Measurements from ENCODE around the gene AMHR2. TPM values are rescaled to one million over a fixed set of nuclear protein-coding genes. Genes with fewer than 3 reads are reported as not detected.
A peak's percentile ranks its signal among the peaks of the same experiment; 100 is the strongest.
"Not testable (repeated sequence)": the region's sequence is repeated elsewhere in the genome, so short reads cannot be mapped to it uniquely, and the experiment has no call there.

The AMHR2 gene
- total RNA-seq, 1 donor from 2014 or later, result 0.46 TPM

DNA sequence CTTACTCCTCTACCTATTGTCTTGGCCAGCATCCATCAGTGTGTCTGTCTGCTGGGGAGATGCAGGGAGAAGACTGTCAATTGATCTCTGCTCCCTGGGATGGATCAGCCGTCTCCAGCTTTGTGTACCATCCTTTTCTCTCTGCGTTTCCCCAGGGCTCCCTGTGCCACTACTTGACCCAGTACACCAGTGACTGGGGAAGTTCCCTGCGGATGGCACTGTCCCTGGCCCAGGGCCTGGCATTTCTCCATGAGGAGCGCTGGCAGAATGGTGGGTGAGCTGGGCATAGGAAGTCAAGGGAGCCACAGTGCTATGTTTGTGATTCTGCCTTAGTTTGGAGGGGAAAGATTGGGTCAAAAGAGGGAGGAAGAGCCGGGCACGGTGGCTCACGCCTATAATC lies 5.1 kb downstream of the AMHR2 start:
- ATAC-seq, result no peak
- H3K4me3 ChIP-seq, result no peak overlapping the region
- H3K27me3 ChIP-seq, result no peaks in the 10 kb centered on the region
- H3K36me3 ChIP-seq, result no peaks in the 10 kb centered on the region
- H3K27ac ChIP-seq, result no peak overlapping the region
- H3K4me1 ChIP-seq, result no peaks in the 10 kb centered on the region
- intact Hi-C loops (cut with DNase I), result no loop called here
- H3K9me3 ChIP-seq, result no peaks in the 10 kb centered on the region
- no peak for DNase-seq
- TF ChIP-seq, protein P1, sequence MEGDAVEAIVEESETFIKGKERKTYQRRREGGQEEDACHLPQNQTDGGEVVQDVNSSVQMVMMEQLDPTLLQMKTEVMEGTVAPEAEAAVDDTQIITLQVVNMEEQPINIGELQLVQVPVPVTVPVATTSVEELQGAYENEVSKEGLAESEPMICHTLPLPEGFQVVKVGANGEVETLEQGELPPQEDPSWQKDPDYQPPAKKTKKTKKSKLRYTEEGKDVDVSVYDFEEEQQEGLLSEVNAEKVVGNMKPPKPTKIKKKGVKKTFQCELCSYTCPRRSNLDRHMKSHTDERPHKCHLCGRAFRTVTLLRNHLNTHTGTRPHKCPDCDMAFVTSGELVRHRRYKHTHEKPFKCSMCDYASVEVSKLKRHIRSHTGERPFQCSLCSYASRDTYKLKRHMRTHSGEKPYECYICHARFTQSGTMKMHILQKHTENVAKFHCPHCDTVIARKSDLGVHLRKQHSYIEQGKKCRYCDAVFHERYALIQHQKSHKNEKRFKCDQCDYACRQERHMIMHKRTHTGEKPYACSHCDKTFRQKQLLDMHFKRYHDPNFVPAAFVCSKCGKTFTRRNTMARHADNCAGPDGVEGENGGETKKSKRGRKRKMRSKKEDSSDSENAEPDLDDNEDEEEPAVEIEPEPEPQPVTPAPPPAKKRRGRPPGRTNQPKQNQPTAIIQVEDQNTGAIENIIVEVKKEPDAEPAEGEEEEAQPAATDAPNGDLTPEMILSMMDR (IDR thresholded peaks at IDR 0.05), result no peak

DNA sequence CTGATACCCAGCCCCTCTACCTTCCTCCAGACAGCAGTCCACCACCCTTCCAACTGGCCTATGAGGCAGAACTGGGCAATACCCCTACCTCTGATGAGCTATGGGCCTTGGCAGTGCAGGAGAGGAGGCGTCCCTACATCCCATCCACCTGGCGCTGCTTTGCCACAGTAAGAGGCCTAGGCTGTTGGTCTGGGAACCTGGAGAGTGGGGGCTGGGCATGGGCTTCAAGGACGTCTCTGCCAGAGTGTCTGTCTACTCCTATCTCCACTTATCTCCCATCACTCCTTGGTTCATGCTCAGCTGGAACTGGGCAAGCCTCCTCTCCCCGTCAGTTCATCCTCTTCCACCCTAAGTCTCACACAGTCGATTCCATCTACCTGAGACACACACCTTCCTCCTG lies 6.5 kb downstream of the AMHR2 start:
- TF ChIP-seq, protein P1 (IDR thresholded peaks at IDR 0.05), result no peak
- no peaks in the 10 kb centered on the region for H3K9me3 ChIP-seq
- no peak overlapping the region for H3K4me3 ChIP-seq
- DNase-seq (no peak), ATAC-seq (peak; percentile 6)
- no peaks in the 10 kb centered on the region for H3K4me1 ChIP-seq
- H3K27me3 ChIP-seq, result no peaks in the 10 kb centered on the region
- no peak overlapping the region for H3K27ac ChIP-seq
- H3K36me3 ChIP-seq, result no peaks in the 10 kb centered on the region
- intact Hi-C loops (cut with DNase I), result no loop called here

DNA sequence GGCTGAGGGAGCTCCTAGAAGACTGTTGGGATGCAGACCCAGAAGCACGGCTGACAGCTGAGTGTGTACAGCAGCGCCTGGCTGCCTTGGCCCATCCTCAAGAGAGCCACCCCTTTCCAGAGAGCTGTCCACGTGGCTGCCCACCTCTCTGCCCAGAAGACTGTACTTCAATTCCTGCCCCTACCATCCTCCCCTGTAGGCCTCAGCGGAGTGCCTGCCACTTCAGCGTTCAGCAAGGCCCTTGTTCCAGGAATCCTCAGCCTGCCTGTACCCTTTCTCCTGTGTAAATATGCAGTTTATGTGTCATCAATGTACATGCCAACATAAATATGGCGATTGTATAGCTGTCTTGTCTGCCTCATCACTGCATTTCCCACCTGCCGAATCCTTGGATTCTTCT lies 7.5 kb downstream of the AMHR2 start:
- ATAC-seq (no peak), DNase-seq (no peak)
- H3K27me3 ChIP-seq, result no peaks in the 10 kb centered on the region
- TF ChIP-seq, protein P1 (IDR thresholded peaks at IDR 0.05), result no peak
- H3K4me3 ChIP-seq, result no peak overlapping the region
- no peak overlapping the region for H3K27ac ChIP-seq
- no peaks in the 10 kb centered on the region for H3K36me3 ChIP-seq
- H3K9me3 ChIP-seq, result no peaks in the 10 kb centered on the region
- intact Hi-C loops (cut with DNase I), result no loop called here
- H3K4me1 ChIP-seq, result no peaks in the 10 kb centered on the region

DNA sequence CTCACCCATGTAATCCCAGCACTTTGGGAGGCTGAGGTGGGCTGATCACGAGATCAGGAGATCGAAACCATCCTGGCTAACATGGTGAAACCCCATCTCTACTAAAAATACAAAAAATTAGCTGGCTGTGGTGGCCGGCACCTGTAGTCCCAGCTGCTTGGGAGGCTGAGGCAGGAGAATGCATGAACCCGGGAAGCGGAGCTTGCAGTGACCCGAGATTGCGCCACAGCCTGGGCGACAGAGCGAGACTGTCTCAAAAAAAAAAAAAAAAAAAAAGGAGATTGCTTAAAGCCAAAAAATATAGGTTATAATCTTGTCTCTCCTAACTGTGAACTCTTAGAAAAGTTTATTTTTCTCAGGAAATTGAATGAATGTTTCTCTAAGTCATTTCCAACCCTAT lies 11.7 kb downstream of the AMHR2 start:
- H3K9me3 ChIP-seq; H3K27me3 ChIP-seq; intact Hi-C loops (cut with DNase I); DNase-seq; H3K4me1 ChIP-seq; H3K4me3 ChIP-seq; H3K36me3 ChIP-seq; H3K27ac ChIP-seq; ATAC-seq: not testable (repeated sequence)

DNA sequence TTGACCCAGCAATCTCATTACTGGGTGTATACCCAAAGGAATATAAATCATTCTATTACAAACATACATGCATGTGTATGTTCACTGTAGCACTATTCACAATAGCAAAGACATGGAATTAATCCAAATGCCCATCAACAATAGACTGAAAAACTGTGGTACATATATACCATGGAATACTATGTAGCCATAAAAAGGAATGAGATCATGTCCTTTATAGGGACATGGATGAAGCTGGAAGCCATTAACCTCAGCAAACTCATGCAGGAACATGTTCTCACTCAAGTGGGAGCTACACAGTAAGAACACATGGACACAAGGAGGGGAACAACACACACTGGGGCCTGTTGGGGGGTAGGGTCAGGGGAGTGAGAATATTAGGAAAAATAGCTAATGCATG lies 15.9 kb downstream of the AMHR2 start:
- intact Hi-C loops (cut with DNase I), result not testable (repeated sequence)
- H3K36me3 ChIP-seq, result peaks cover 12% of the 10 kb centered on the region

DNA sequence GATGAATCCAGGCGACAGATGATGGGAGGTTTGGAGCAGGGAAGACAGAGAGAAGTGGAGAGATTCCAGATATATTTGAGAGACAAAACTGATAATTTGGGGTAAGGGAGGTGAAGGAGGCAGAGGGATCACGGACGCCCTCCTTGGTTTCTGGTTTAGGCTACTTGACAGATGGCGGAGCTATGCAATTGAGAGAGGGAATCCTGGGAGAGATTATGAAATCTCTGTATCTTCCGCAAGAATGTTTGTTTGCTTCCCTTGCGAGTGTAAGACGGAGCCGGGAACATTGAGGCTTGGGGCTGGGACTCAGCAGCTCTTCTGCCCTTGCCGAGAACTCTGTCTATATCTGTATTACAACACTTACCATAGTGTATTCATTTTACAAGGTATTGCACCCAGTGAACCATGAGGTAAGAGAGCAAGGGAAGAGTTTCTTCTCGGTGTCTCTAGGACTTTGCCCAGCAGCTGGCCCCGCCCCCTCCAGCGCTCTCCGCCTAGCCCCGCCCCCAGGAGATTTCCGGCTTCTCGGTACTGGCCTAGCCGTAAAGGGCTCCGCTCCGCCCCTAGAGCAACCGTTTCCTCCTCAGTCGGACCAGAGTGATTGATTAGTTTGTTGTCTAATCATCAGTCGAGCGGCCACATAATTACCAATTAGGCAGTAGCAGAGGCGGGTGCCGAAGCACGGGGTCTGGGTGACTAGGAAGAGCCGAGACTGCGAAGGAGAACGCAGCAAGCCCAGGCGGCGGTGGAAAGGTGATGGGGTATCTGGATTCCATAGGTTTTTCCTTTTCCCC lies 17.6 kb downstream of the AMHR2 start, which contains the start of gene PRR13:
Gene PRR13 (plus strand): TSS at position 695 of the 794 bp plus-strand sequence. CDS start 981 bp downstream, outside the sequence.
- Histone ChIP-seq H3K4me1 (peaks cover 31% of the 10 kb centered on the region), H3K36me3 (peaks cover 28% of the 10 kb centered on the region), H3K4me3 (peak within 1 kb of the TSS; percentile 91), H3K9me3 (no peaks in the 10 kb centered on the region), H3K27me3 (no peaks in the 10 kb centered on the region), H3K27ac (peak within 1 kb of the TSS; percentile 87)
- TF ChIP-seq, protein P1 (IDR thresholded peaks at IDR 0.05), result no peak
- peak; percentile 99 for DNase-seq
- intact Hi-C loops (cut with DNase I), result no loop called here
- ATAC-seq, result peak; percentile 99

More for the DNA sequence above, 15.9 kb downstream of the AMHR2 start:
- H3K9me3 ChIP-seq, ATAC-seq, DNase-seq, H3K27me3 ChIP-seq, H3K4me3 ChIP-seq, H3K27ac ChIP-seq: not testable (repeated sequence)
- peaks cover 21% of the 10 kb centered on the region for H3K4me1 ChIP-seq
